CD4-positive, alpha-beta T cell treated with Interleukin-6 for 4 hours (primary cell): Measurements from ENCODE around the gene XRCC5.

Experiments used
- DNase-seq: peaks from one replicate; pipeline ENCODE4 v3.0.0-alpha.2; 2020; ENCODE audit warnings: mixed read lengths

The XRCC5 gene

DNA sequence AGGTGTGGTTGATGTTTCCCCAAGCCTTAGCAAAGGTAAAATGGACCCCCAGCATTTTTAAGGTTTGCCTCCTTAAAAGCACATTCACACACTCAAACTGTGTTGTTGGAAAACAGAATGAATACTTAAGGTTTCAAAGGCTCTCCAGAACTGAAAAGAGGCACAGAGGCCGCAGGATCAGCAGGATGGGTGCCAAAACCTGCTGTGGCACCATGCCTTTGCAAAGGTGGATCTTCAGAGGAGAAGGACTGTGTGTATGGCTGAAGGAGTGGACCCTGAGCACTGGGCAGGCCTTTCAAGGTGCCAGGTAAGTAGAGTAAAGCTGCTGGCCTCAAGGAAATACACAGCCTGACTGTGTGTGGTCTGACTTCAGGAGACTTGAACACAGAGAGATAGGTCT lies 127.3 kb downstream of the XRCC5 start:
- DNase-seq: no peak

GRCh38 chr2:216242365-216242764 lies 133.2 kb downstream of the XRCC5 start:
- no peak for DNase-seq

GRCh38 chr2:216243026-216243425 lies 133.9 kb downstream of the XRCC5 start:
- DNase-seq: no peak

DNA sequence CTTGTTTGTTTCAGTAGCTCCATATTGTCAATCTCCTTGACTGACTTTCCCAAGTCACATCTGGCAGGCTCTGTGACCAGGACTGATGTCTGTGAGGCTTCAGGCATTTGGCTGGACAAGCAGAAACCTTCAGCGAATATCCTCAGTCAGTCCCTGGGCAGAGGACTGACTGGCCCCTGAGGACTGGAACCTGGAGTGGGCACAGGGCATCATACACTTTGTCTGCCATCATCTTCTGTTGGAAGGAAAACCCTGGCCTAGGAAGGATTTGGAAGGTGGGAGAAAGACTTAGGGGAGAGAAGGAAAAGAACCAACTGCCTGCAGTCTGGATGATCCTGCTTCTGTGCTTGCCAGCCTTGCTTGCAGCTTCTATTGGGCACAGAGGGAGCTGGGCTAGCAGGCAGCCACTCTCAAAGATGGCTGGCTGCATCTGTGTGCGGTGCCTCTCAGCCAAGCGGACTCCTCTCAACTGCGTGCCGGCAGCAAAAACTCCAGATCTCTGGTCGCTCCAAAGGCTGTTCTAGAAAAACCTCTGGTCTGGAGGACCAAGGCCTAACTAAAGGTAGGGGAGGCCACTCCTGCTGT lies 136.3 kb downstream of the XRCC5 start:
- no peak for DNase-seq

DNA sequence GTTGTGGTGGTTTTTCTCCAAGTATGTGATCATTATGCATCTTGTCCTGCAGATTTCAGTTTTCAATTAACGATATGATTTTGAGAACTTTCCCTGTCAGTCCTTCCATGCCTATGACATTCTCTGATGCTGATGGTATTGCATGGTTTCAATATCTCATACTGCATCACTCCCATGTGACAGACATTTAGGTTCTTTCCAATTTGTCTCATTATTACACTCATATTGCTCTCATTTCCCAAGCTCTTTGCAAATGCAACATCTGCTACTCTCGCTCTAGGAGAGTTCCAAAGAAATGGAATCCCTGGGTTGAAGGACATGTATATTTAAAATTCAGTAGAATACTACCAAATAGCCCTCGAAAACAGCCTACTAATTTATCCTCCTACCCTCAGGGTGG lies 137.6 kb downstream of the XRCC5 start:
- no peak for DNase-seq
